T-helper 17 cell (primary cell): ENCODE measurements around the gene TFEC. TPM values are rescaled to one million over a fixed set of nuclear protein-coding genes. Genes with fewer than 3 reads are reported as not detected.
"Not testable (repeated sequence)": the region's sequence is repeated elsewhere in the genome, so short reads cannot be mapped to it uniquely, and the experiment has no call there.

Source experiments
- ATAC-seq: fragments of 150-1000 bp; cut with Tn5 transposase; 2 replicates; pipeline ENCODE4 v1.10.0; 2021; ENCODE audit warnings: mild to moderate bottlenecking, moderate library complexity
- DNase-seq, 3 donors: peaks; one replicate each; pipeline versions ENCODE4 v3.0.0 to v3.0.0-alpha.2; 2020 to 2021
- H3K9me3 ChIP-seq: one replicate; pipeline ENCODE4 v1.7.0; 2013; ENCODE audit warnings: low read length, mild to moderate bottlenecking; ENCODE audit not compliant: control insufficient read depth, poor library complexity, severe bottlenecking
- H3K27ac Mint-ChIP-seq: one replicate; pipeline ENCODE4 v1.8.0; 2022; ENCODE audit warnings: mild to moderate bottlenecking, moderate library complexity, mixed read lengths
- H3K27me3 Mint-ChIP-seq: one replicate; pipeline ENCODE4 v1.8.0; 2022; ENCODE audit warnings: mixed read lengths
- H3K36me3 Mint-ChIP-seq: one replicate; pipeline ENCODE4 v1.8.0; 2022; ENCODE audit warnings: low read depth, mixed read lengths
- H3K4me1 Mint-ChIP-seq: one replicate; pipeline ENCODE4 v1.8.0; 2022; ENCODE audit warnings: mild to moderate bottlenecking, mixed read lengths
- H3K4me3 Mint-ChIP-seq: one replicate; pipeline ENCODE4 v1.8.0; 2022; ENCODE audit warnings: mild to moderate bottlenecking, moderate library complexity, mixed read lengths
- total RNA-seq, 4 donors: library from RNA in 2 of 4; stranded (reverse) in 2 of 4; gene quantifications; one replicate each; pipeline ENCODE4 v1.2.3 and lab custom pipeline; 2022 to 2026

The TFEC gene
- total RNA-seq, 2 donors from 2014 or later = 0.21 to 0.47 TPM

DNA sequence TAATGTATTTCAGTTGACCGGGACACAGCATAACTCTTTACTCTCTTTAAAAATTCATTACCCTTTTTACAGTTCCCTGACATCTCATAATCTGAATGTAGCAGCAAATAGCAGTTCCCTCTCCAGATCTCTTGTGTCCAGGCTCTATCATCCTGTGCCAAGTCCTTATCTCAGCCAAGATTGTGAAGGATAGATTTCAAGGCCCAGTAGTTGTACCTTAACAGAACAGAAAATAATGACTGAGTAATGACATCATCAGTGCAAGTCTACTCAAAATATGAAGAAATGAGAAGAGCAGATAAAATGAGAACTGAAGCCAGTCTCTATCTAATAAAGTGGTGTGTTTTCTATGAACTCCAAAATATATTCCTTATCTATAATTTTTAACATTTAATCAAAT, 92.6 kb downstream of the TFEC start:
- no peaks in the 10 kb centered on the region for H3K36me3 Mint-ChIP-seq
- no peak overlapping the region for H3K4me3 Mint-ChIP-seq
- no peaks in the 10 kb centered on the region for H3K9me3 ChIP-seq
- H3K4me1 Mint-ChIP-seq = peaks cover 2% of the 10 kb centered on the region
- H3K27ac Mint-ChIP-seq = no peak overlapping the region
- no peak for ATAC-seq
- no peaks in the 10 kb centered on the region for H3K27me3 Mint-ChIP-seq
- DNase-seq = no peak

DNA sequence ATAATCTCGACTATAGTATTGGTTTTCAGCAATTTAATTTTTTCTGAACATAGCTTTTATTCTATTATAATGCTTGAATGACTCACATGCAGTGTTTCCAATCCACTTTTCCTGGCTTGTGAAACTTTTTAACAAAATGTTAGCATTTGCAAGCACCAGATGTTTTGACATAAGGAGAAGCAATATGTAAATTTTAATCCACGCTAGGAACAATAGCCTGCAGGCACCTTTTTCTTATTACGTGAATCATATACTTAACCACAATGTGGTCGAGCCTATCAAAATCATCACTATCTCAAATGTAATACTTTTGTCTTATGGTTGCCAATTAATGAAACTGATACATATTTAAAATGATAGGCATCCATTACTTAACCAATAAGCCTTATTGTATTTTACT, 97.1 kb downstream of the TFEC start:
- peaks cover 2% of the 10 kb centered on the region for H3K4me1 Mint-ChIP-seq
- H3K9me3 ChIP-seq = no peaks in the 10 kb centered on the region
- no peaks in the 10 kb centered on the region for H3K27me3 Mint-ChIP-seq
- no peak for ATAC-seq
- H3K36me3 Mint-ChIP-seq = no peaks in the 10 kb centered on the region
- no peak overlapping the region for H3K4me3 Mint-ChIP-seq
- no peak overlapping the region for H3K27ac Mint-ChIP-seq
- no peak for DNase-seq

DNA sequence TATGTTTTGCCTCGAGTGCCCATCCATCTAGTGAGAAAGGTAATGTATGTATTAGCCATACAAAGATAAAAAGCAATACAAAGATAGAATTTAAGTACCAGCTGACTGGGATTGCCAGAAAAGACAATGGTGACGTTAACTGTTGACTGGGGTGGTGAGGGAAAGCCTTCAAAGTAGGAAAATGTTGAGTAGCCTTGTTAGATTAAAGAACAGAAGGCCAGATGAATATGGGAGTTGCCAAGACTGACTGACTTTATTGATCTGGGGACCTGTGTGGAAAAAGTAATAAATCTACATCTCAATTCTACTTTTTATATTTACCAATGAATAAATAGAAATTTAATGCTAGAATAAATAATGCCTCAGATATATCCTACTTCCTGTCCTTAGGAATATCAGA, 97.7 kb downstream of the TFEC start:
- H3K27me3 Mint-ChIP-seq = no peaks in the 10 kb centered on the region
- DNase-seq = no peak
- no peak for ATAC-seq
- no peak overlapping the region for H3K27ac Mint-ChIP-seq
- H3K4me3 Mint-ChIP-seq = no peak overlapping the region
- H3K36me3 Mint-ChIP-seq = no peaks in the 10 kb centered on the region
- H3K4me1 Mint-ChIP-seq = peaks cover 2% of the 10 kb centered on the region
- H3K9me3 ChIP-seq = no peaks in the 10 kb centered on the region

DNA sequence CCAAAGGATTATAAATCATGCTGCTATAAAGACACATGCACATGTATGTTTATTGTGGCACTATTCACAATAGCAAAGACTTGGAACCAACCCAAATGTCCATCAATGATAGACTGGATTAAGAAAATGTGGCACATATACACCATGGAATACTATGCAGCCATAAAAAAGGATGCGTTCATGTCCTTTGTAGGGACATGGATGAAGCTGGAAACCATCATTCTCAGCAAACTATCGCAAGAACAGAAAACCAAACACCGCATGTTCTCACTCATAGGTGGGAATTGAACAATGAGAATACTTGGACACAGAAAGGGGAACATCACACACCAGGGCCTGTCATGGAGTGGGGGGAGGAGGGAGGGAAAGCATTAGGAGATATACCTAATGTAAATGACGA, 100.4 kb downstream of the TFEC start:
- not testable (repeated sequence) for ATAC-seq

DNA sequence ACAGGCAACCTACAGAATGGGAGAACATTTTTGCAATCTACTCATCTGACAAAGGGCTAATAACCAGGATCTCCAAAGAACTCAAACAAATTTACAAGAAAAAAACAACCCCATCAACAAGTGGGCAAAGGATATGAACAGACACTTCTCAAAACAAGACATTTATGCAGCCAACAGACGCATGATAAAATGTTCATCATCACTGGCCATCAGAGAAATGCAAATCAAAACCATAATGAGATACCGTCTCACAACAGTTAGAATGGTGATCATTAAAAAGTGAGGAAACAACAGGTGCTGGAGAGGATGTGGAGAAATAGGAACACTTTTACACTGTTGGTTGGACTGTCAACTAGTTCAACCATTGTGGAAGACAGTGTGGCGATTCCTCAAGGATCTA, 100.8 kb downstream of the TFEC start:
- not testable (repeated sequence) for ATAC-seq, H3K36me3 Mint-ChIP-seq, H3K4me1 Mint-ChIP-seq, H3K4me3 Mint-ChIP-seq, H3K27me3 Mint-ChIP-seq, H3K9me3 ChIP-seq, DNase-seq, H3K27ac Mint-ChIP-seq

More for the DNA sequence above, 100.4 kb downstream of the TFEC start:
- H3K27me3 Mint-ChIP-seq, H3K4me1 Mint-ChIP-seq, H3K4me3 Mint-ChIP-seq, H3K27ac Mint-ChIP-seq, H3K36me3 Mint-ChIP-seq, H3K9me3 ChIP-seq, DNase-seq: not testable (repeated sequence)

DNA sequence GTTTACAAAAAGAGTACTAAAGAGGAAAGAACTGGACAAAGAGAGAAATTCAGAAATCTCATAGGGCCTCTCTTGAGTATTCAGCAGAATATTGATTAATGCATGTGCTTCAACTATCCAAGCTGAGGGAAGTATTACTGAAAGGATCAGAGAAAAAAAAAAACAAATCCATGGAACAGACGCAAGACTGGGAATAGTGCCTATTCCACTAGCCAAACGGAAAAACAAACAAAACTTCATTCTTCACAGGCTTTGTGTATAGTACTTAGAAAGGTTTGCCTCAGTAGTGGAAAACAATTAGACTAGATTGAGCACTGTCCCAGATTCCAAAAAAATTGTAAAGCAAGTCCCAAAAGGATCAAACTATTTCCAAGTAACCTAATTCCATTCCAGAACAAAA, 106.2 kb downstream of the TFEC start:
- Mint-ChIP-seq H3K4me3 (no peak overlapping the region), H3K4me1 (no peaks in the 10 kb centered on the region), H3K27me3 (peaks cover 11% of the 10 kb centered on the region), H3K27ac (no peak overlapping the region), H3K36me3 (peaks cover 2% of the 10 kb centered on the region)
- ATAC-seq (no peak), DNase-seq (no peak)
- no peaks in the 10 kb centered on the region for H3K9me3 ChIP-seq

DNA sequence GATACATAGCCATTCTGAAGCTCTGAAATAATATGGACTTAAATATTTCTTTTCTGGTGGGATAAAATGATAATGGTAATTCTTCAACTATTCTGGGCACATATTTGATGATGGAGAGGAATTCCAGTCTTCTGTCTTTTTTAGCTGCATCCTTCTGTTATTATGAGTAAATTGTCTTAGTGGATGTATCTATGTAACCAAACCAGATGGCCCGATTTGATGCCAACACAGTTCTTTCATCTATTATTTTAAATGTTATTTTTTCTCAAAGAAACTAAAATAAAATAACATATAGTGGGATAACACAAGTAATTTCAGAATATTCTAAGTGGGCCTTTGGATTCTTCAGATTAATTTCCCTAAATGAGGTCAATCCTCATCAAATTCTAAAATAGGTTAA, 110.2 kb downstream of the TFEC start:
- no peaks in the 10 kb centered on the region for H3K4me1 Mint-ChIP-seq
- DNase-seq = no peak

DNA sequence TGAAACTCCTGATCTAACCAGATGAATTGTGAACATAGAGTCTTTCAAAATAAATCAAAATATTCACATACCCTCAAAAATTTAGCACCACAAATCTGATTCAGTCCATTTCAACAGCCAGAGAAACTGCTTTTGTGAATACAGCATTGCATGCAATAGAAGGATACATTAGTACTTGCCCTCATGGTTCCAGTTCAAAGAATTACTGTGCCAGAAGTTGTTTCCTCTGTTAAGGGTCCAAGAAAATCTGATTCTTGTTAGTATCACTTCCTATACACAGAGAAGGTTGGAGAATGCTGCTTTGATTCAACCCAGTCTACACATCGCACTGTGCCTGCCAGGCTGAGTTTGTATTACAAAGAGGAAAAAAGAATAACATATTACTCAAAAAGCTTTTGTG, 115.6 kb downstream of the TFEC start:
- H3K36me3 Mint-ChIP-seq = no peaks in the 10 kb centered on the region
- ATAC-seq (no peak), DNase-seq (no peak)
- peaks cover 16% of the 10 kb centered on the region for H3K27me3 Mint-ChIP-seq
- peaks cover 4% of the 10 kb centered on the region for H3K4me1 Mint-ChIP-seq
- no peak overlapping the region for H3K27ac Mint-ChIP-seq
- no peak overlapping the region for H3K4me3 Mint-ChIP-seq
- no peaks in the 10 kb centered on the region for H3K9me3 ChIP-seq

More for the DNA sequence above, 110.2 kb downstream of the TFEC start:
- peaks cover 7% of the 10 kb centered on the region for H3K27me3 Mint-ChIP-seq
- H3K9me3 ChIP-seq = no peaks in the 10 kb centered on the region
- H3K36me3 Mint-ChIP-seq = peaks cover 2% of the 10 kb centered on the region
- H3K27ac Mint-ChIP-seq = no peak overlapping the region
- no peak overlapping the region for H3K4me3 Mint-ChIP-seq
- no peak for ATAC-seq

DNA sequence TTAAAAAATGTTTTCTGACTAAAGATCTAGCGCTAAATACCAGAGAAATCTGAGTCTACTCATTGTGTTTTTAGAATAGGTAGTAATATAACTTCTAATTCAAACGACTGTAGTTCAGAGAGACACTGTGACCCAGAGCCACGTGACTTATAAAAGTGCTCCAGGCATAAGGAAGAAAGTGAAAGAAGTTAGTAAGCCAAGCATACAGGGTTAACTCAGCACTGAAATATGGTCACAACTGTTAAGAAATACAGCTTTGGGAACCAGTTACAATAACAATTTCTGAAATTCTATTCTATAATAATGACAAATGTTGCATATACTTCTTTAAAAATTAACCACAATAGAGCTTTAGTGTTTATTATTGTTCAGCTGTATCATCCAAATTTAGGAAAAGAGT, 119.1 kb downstream of the TFEC start:
- Mint-ChIP-seq H3K4me1 (peaks cover 6% of the 10 kb centered on the region), H3K27me3 (peaks cover 22% of the 10 kb centered on the region), H3K4me3 (no peak overlapping the region), H3K27ac (no peak overlapping the region), H3K36me3 (no peaks in the 10 kb centered on the region)
- DNase-seq (no peak), ATAC-seq (no peak)
- H3K9me3 ChIP-seq = no peaks in the 10 kb centered on the region

DNA sequence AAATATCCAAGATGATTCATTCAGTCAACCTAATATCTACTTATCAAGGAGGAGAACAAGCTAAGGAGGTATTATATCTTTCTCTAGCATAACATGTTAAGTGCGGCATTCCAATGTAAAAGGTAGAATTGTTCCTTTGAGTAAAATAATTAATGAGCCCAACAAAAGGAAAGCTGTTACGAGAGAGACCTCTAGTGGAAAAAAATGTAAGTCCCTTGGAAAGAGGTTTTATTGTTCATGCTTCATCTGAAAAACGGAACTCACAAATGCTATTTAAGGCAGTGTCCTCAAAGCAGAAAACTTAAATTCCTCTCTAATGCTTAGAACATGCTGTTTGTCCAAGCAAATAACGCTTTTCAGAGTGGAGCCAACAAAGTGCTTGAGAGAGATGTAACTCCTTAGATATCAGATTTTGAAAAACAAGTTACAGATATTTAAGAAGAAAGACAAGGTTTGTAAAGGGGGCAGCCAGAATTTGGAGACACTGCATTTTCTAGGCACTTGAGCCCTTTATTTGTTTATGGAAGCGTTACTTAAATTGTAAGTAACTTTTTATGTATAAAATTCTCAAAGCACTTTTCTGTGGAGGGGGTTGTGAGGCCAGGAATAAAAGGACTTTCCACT, 119.9 kb downstream of the TFEC start:
- DNase-seq (no peak), ATAC-seq (no peak)
- Mint-ChIP-seq H3K27me3 (peaks cover 22% of the 10 kb centered on the region), H3K27ac (no peak overlapping the region), H3K4me3 (no peak overlapping the region), H3K4me1 (peaks cover 6% of the 10 kb centered on the region), H3K36me3 (no peaks in the 10 kb centered on the region)
- H3K9me3 ChIP-seq = no peaks in the 10 kb centered on the region

DNA sequence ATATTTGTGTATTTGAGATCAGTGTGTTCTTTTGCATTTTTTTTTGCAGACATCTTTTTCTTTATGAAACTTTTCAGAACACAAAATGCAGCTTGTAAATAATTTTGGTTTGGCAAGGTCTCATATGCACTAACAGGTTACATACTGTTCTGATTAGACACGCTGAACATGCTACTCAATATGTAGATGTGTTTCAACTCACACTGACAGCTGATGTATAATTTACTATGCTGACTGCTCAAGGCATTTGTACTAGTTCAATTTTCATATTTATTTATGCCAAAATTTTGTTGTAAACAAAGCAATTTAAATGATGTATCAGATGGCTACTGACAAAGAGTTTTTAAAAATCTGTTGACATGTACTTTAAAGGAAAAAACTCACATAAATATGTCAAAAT, 123.8 kb downstream of the TFEC start:
- Mint-ChIP-seq H3K27me3 (peaks cover 8% of the 10 kb centered on the region), H3K4me1 (peaks cover 6% of the 10 kb centered on the region), H3K4me3 (no peak overlapping the region), H3K27ac (no peak overlapping the region), H3K36me3 (no peaks in the 10 kb centered on the region)
- DNase-seq (no peak), ATAC-seq (no peak)
- H3K9me3 ChIP-seq = no peaks in the 10 kb centered on the region

DNA sequence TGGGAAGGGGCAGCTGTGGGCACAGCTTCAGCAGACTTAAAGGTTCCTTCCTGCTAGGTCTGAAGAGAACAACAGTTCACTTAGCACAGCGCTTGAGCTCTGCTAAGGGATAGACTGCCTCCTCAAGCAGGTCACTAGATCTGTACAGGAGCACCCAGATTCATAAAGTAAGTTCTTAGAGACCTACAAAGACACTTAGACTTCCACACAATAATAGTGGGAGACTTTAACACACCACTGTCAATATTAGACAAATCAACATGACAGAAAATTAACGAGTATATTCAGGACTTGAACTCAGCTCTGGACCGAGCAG, 140.9 kb downstream of the TFEC start:
- no peak for ATAC-seq

DNA sequence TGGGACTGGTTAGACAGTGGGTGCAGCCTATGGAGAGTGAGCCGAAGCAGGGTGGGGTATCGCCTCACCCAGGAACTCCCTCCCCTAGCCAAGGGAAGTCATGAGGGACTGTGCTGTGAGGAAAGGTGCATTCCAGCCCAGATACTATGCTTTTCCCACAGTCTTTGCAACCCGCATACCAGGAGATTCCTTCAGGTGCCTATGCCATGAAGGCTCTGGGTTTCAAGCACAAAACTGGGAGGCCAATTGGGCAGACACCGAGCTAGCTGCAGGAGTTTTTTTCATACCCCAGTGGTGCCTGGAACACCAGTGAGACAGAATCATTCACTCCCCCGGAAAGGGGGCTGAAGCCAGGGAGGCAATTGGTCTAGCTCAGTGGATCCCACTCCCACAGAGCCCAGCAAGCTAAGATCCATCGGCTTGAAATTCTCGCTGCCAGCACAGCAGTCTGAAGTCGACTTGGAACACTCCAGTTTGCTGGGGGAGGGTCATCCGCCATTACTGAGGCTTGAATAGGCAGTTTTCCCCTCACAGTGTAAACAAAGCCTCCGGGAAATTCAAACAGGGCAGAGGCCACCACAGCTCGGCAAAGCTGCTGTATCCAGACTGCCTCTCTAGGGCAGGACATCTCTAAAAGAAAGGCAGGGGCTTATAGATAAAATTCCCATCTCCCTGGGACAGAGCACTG, 141.4 kb downstream of the TFEC start:
- ATAC-seq (no peak), DNase-seq (no peak)
- Mint-ChIP-seq H3K4me3 (no peak overlapping the region), H3K36me3 (no peaks in the 10 kb centered on the region), H3K27me3 (peaks cover 10% of the 10 kb centered on the region), H3K27ac (no peak overlapping the region), H3K4me1 (no peaks in the 10 kb centered on the region)
- H3K9me3 ChIP-seq = no peaks in the 10 kb centered on the region

More for the DNA sequence above, 140.9 kb downstream of the TFEC start:
- H3K9me3 ChIP-seq = no peaks in the 10 kb centered on the region
- Mint-ChIP-seq H3K27me3 (peaks cover 5% of the 10 kb centered on the region), H3K4me1 (no peaks in the 10 kb centered on the region), H3K36me3 (no peaks in the 10 kb centered on the region), H3K4me3 (no peak overlapping the region), H3K27ac (no peak overlapping the region)
- DNase-seq = no peak

DNA sequence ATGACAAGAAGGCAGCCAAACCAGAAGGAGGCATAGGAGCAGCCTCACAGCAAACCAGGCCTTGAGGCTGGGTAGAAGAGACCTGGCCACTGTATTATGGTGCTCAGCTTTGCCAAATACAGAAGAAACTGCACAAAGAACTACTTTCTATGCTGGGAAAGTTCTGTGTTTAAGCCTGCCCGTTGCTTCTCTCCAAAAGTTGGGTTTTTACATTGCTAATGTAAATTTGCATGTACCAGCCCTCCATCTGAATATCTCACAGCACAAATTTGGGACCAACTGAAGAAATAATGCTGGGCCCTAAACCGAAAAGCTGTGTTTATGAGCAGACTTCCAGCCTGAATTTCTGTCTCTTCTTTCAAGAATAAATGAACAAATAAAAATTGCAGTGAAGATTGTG, 145.0 kb downstream of the TFEC start:
- H3K9me3 ChIP-seq = no peaks in the 10 kb centered on the region
- ATAC-seq (no peak), DNase-seq (no peak)
- H3K27ac Mint-ChIP-seq = no peak overlapping the region
- H3K36me3 Mint-ChIP-seq = no peaks in the 10 kb centered on the region
- H3K27me3 Mint-ChIP-seq = peaks cover 8% of the 10 kb centered on the region
- no peaks in the 10 kb centered on the region for H3K4me1 Mint-ChIP-seq
- H3K4me3 Mint-ChIP-seq = no peak overlapping the region
